Mesodermal cell (in vitro differentiated cells): ENCODE results near the gene CDC42SE2.
A peak's percentile ranks its signal among the peaks of the same experiment; 100 is the strongest.
"Not testable (repeated sequence)": the region's sequence is repeated elsewhere in the genome, so short reads cannot be mapped to it uniquely, and the experiment has no call there.

Source experiments
- H3K27ac ChIP-seq: 2 replicates; pipeline ENCODE4 v1.7.0; 2013; ENCODE audit warnings: mild to moderate bottlenecking, low read depth, low read length, moderate library complexity; ENCODE audit not compliant: severe bottlenecking
- H3K36me3 ChIP-seq: 2 replicates; pipeline ENCODE4 v1.7.1; 2013; ENCODE audit warnings: mild to moderate bottlenecking, low read length, moderate library complexity; ENCODE audit not compliant: control insufficient read depth, insufficient read depth
- H3K4me1 ChIP-seq: one replicate; pipeline ENCODE4 v1.7.1; 2013; ENCODE audit warnings: mild to moderate bottlenecking, low read length; ENCODE audit not compliant: insufficient read depth, control insufficient read depth, poor library complexity, severe bottlenecking
- H3K4me3 ChIP-seq: 2 replicates; pipeline ENCODE4 v1.7.0; 2013; ENCODE audit warnings: low read length, control low read depth, mild to moderate bottlenecking; ENCODE audit not compliant: insufficient read depth, poor library complexity, severe bottlenecking; ENCODE audit errors: extremely low read depth
- H3K9me3 ChIP-seq: 2 replicates; pipeline ENCODE4 v1.7.1; 2013; ENCODE audit warnings: mild to moderate bottlenecking, low read length, moderate library complexity; ENCODE audit not compliant: control insufficient read depth
- WGBS, 2 experiments: methylation state at CpG; one replicate each; pipeline ENCODE4 v1.1.5; 2013; ENCODE audit warnings: missing lambda C conversion rate in 2 of 2; ENCODE audit not compliant: insufficient coverage in 2 of 2; 5-methylcytosine and 5-hydroxymethylcytosine counted together

Gene CDC42SE2

DNA sequence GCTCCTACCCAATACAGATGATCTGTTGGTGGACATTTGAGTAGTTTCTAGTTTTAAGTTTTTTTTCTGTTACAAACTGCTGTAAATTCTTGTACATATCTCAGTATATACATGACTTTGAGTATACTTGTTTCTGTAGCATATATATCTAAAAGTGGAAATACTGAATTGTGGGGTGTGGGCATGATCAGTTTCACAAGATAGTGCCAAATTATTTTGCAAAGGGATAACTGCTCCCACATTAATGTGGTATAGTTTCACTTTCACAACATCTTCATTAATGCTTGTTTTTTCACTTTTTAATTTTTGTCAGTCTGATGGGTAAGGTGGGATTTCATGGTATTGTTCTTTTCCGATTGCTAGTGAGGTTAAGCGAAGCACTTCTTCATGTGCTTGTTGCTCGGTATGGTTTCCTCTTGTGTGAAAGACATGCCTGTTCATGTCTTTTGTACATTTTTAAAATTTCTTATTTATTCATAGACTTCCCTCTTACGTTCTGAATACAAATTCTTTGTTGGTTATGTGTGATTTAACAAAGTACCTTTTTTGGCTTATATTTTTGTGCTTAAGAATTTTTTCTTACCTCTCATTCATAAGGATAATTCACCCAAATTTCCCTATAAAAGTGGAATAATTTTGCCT is 103.5 kb downstream of the CDC42SE2 start:
- Histone ChIP-seq H3K4me3 (no peak overlapping the region), H3K4me1 (no peaks in the 10 kb centered on the region), H3K36me3 (no peaks in the 10 kb centered on the region), H3K9me3 (no peaks in the 10 kb centered on the region), H3K27ac (no peak overlapping the region)
- 100% methylated on average over 3 of the region's 4 CpGs; no CpG with 5 or more reads in 1 of the 2 experiments for WGBS, 2 experiments

GRCh38 chr5:131368866-131369265 is 105.0 kb downstream of the CDC42SE2 start:
- no peak overlapping the region for H3K4me3 ChIP-seq
- WGBS, 2 experiments = no CpG with 5 or more reads among the region's 4 CpGs
- H3K4me1 ChIP-seq = no peaks in the 10 kb centered on the region
- no peaks in the 10 kb centered on the region for H3K9me3 ChIP-seq
- no peaks in the 10 kb centered on the region for H3K36me3 ChIP-seq
- H3K27ac ChIP-seq = no peak overlapping the region

GRCh38 chr5:131369558-131369957 is 105.7 kb downstream of the CDC42SE2 start:
- no peak overlapping the region for H3K27ac ChIP-seq
- no peak overlapping the region for H3K4me3 ChIP-seq
- 100% methylated on average over 1 of the region's 1 CpG; no CpG with 5 or more reads in 1 of the 2 experiments for WGBS, 2 experiments
- H3K9me3 ChIP-seq = no peaks in the 10 kb centered on the region
- no peaks in the 10 kb centered on the region for H3K36me3 ChIP-seq
- no peaks in the 10 kb centered on the region for H3K4me1 ChIP-seq

DNA sequence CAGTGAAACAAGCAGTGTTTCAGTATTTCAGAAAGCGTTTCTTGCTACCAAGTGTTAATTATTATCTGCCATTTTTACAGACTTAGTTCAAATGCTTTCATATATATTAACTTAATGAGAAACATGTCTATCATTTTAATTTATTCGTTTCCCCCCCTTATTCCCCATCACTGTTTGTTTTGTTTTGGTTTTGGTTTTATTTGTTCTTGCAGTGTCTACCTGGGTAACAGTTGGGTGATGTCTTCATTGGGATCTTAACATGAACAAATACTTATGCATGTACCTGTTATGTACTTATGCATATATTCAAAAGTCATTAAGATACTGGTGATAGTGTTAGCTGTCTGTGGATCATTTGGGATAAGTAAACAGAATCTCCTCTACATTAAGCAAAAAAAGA is 108.0 kb downstream of the CDC42SE2 start:
- WGBS, 2 experiments = no CpG with 5 or more reads among the region's 2 CpGs
- Histone ChIP-seq H3K36me3 (peaks cover 2% of the 10 kb centered on the region), H3K9me3 (no peaks in the 10 kb centered on the region), H3K27ac (no peak overlapping the region), H3K4me1 (no peaks in the 10 kb centered on the region), H3K4me3 (no peak overlapping the region)

DNA sequence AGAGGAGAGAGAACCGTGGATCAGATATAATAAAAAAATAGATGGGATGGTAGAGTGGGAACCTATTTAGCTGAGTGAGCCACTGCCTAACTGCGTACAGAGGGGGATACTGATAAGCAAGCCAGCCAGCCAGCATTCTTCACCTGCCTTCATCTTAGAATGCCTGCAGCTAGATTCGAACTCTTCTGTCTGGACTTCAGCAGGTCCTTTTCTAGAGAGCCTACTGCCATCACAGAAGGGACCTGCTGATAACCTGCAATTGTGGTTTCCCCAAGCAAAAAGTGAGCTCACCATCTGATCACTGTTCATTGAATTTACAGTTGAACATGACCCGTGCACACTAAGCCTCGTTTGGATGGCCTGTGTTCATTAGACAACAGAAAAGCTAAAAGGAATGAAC is 109.4 kb downstream of the CDC42SE2 start:
- Histone ChIP-seq H3K4me1 (peaks cover 10% of the 10 kb centered on the region), H3K36me3 (peaks cover 2% of the 10 kb centered on the region), H3K4me3 (no peak overlapping the region), H3K9me3 (no peaks in the 10 kb centered on the region), H3K27ac (no peak overlapping the region)
- 76 to 96% methylated on average over 4 to 5 of the region's 5 CpGs for WGBS, 2 experiments

DNA sequence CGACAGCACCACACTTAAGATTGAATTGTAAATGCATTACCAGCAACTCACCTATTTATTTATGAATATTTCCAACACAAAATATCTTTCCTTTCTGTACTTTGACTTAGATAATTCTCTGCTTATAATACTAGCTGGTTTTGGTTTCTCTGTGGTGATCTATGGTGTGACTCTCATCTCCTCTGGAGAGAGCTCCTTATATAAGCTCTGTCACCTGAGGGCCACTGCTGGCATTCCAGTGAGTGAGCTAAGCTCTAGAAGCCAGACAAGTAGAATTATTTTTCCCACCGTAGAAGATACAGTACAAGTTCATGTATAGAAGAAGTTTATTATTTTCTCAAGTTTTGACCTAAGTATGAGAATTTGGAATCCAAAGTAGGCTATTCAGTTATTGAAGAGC is 111.5 kb downstream of the CDC42SE2 start:
- no peak overlapping the region for H3K27ac ChIP-seq
- H3K36me3 ChIP-seq = peaks cover 2% of the 10 kb centered on the region
- no peak overlapping the region for H3K4me3 ChIP-seq
- no peaks in the 10 kb centered on the region for H3K9me3 ChIP-seq
- 100% methylated on average over 1 of the region's 2 CpGs for WGBS, 2 experiments
- H3K4me1 ChIP-seq = peaks cover 27% of the 10 kb centered on the region

GRCh38 chr5:131377346-131377745 is 113.5 kb downstream of the CDC42SE2 start:
- 91 to 100% methylated on average over 2 to 6 of the region's 6 CpGs for WGBS, 2 experiments
- Histone ChIP-seq H3K4me3 (no peak overlapping the region), H3K4me1 (peaks cover 36% of the 10 kb centered on the region), H3K36me3 (peaks cover 2% of the 10 kb centered on the region), H3K9me3 (no peaks in the 10 kb centered on the region), H3K27ac (peak overlapping the region; percentile 32)

DNA sequence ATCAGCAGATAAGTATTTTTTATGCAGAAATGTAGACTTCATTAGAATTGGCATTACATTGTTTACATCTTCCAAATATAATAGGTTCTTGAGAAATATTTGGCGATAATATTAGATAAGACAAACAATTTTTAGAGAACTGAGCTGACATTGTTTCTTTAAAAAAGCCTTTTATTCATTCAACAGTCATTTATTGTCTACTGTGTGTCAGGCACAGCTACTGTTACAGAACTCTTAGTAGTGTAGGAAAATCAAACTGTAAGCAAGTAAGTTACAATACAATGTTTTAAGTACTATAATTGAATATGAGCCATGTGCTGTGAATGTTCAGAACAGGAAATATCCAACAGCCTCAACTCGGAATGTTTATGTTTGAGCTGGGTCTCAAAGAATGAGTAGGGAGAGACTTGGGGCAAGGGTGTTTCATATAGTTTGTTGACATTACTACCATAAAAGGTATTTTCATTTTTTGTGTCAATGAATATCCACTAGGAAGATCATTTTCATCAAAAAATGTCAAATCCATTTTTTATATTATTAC is 114.0 kb downstream of the CDC42SE2 start:
- H3K36me3 ChIP-seq = peaks cover 2% of the 10 kb centered on the region
- peak overlapping the region; percentile 32 for H3K27ac ChIP-seq
- H3K4me3 ChIP-seq = no peak overlapping the region
- H3K4me1 ChIP-seq = peaks cover 40% of the 10 kb centered on the region
- WGBS, 2 experiments = no CpG with 5 or more reads among the region's 2 CpGs
- no peaks in the 10 kb centered on the region for H3K9me3 ChIP-seq

DNA sequence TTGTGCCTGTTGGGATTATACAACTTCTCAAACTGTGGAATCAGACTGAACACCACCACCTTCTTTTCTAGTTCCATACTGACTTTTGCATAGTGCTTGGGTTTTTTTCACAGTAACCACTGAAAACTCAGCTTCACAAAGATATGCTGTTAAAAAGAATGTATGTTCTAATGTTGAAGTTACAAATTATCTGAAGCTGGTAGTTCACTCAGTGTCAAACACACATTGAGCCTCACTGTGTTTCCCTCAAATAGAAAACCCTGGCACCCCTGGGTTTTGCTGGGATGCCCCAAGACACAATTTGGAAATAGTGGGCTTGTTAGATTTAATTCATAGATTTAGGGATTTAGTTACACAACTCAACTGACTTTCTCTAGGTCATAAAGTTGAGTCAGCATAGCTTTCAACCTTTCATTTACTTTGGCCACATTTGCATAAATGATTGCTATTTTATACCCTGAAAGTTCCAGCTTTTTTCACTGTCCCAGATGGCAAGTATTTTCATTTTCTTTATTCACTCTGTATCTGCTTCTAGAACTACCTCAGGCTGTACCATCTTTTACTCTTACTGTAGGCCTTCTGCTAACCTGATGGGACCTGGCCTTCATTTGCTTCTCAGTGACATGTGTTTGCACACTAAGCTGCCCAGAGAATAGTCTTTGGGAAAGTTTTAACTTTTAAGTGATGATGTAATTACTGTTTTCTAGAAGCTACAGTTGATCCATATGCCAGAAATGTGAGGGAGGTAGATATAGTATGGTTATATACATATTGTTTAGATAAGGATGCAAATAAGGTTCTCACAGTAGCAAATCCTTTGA is 115.1 kb downstream of the CDC42SE2 start:
- Histone ChIP-seq H3K36me3 (peaks cover 2% of the 10 kb centered on the region), H3K4me3 (no peak overlapping the region), H3K9me3 (no peaks in the 10 kb centered on the region), H3K27ac (peak overlapping the region; percentile 46), H3K4me1 (peaks cover 40% of the 10 kb centered on the region)

DNA sequence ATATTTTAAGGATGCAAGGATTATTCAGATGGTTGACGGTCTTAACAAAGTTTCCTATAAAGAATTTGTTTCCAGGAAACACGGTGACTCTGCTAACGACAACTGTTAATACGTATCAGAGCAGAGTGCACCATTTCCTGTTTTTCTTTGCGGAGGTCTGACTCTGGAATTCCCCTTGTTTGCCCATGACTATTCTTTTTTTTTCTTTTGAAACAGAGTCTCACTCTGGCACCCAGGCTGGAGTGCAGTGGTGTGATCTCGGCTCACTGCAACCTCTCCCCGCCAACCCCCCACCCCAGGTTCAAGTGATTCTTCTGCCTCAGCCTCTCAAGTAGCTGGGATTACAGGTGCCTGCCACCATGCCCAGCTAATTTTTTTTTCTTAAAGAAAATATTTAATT is 115.9 kb downstream of the CDC42SE2 start:
- H3K27ac ChIP-seq = peak overlapping the region; percentile 20

DNA sequence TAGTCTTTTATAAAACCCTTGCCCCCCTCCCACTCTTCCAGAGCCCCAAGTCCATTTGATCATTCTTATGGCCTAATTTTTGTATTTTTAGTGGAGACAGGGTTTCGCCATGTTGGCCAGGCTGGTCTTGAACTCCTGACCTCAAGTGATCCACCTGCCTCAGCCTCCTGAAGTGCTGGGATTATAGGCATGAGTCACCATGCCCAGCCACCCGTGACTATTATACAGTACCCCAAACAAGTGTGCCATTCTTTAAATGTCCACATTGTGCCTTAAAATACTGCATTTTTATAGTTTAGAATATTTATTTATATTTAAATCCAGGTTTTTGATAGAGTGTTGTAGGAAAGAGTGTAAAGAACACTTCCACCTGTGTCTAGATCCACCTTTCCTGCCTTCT is 116.4 kb downstream of the CDC42SE2 start:
- H3K9me3 ChIP-seq, H3K4me3 ChIP-seq, H3K36me3 ChIP-seq, H3K27ac ChIP-seq: not testable (repeated sequence)
- no CpG with 5 or more reads among the region's 2 CpGs for WGBS, 2 experiments
- H3K4me1 ChIP-seq = peaks cover 40% of the 10 kb centered on the region

More for the DNA sequence above, 115.9 kb downstream of the CDC42SE2 start:
- WGBS, 2 experiments = 80 to 82% methylated on average over 6 to 7 of the region's 7 CpGs
- H3K4me1 ChIP-seq = peaks cover 40% of the 10 kb centered on the region
- no peak overlapping the region for H3K4me3 ChIP-seq
- H3K36me3 ChIP-seq = peaks cover 2% of the 10 kb centered on the region
- H3K9me3 ChIP-seq = no peaks in the 10 kb centered on the region
